Measurements from ENCODE around the gene ZNF512B.
"Not testable (repeated sequence)": the region's sequence is repeated elsewhere in the genome, so short reads cannot be mapped to it uniquely, and the experiment has no call there.

The ZNF512B gene

GRCh38 chr20:63962426-63963347 lies 7.0 kb downstream of the ZNF512B start:
- no peak for DNase-seq (ENCODE audit: low spot score)

DNA sequence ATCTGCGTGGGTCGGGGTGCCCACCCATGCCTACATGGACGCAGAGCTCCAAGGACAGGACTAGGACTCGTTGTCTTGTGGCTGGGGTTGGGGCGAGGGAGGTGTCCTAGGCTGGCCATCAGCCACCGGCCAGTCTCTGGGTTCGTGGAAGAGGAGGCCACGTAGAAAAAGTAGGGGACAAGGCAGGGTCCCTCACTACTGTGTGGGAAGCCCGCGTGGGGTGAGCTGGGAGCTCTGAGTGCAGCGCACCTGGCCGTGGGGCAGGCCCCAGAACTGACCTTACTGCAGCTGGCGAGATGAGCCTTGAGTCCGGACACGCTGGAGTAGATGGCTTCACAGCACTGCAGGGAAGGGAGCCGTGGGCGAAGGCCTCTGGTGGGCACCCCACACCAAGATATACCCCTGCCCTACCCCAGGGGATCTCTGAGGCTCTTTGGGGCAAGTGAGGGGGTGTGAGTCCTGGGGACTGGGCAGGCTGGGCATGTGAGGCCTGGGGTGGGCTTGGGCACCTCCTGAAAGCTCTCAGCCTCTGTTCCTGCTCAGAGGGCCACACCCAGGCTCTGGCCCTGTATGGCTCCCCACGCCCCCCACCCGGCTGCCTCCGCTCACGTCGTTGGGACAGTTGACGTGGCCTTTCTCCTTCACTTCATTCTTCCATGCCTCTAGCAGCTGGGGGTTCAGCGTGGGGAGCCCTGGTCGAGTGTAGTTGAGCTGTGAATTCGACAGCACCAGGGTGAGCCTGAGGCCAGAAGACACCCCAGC lies 7.9 kb downstream of the ZNF512B start:
- DNase-seq (ENCODE audit: low spot score), result no peak

- not testable (repeated sequence) for DNase-seq (ENCODE audit: low spot score)
These were observed 8.8 kb downstream of the ZNF512B start for GRCh38 chr20:63960654-63961621.

DNA sequence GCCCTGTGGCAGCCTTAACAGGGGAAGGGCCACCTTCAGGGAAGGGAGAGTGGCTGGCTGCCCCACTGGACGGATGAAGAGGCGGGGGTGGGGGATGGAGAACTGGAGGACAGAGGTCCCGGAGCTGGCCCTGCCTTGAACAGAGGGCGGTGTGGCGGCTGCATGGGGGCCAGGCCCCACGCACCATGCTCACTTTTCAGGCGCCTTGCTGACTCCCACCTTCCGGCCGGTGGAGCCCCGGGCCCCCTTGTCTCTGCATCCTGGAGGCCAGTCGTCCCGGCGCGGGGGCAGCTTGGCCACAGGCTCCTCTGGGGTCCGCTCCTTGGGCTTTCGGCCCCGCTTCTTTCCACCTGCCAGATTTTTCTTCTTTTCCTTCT lies 10.0 kb downstream of the ZNF512B start:
- DNase-seq (ENCODE audit: low spot score), result no peak

DNA sequence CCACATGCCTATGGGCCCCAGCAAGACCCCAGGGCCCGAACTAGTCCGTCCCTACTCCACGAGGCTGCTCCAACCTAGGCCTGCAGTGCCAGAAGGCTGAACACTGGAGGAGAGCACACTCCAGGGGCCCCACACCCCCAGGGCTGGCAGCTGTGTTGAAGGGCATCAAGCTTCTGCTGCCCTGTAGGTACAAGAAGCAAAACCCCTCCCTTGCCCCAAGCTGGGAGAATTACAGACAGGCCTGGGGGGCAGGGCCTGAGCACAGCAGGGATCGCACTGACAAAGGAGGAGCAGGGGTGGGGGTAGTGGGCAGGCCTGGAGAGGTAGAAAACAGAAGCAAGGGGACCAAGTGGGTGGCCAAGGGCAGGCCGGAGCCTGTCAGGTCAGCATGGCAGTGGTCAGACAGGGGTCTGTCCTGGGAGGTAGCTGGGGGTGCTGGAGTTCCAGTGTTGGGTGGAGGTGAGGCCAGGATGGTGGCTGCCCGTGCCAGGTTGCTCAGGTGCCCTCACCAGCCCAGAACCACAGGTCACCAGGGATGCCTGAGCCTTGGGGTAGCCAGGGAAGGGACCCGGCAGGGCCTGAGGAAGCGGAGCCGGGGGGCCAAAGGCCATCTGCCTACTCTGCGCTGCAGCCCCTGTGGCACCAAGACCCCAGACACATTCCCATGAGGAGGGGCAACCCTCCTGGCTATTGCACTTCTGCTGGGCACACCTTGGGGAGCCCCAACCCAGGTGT lies 10.6 kb downstream of the ZNF512B start:
- no peak for DNase-seq (ENCODE audit: low spot score)

DNA sequence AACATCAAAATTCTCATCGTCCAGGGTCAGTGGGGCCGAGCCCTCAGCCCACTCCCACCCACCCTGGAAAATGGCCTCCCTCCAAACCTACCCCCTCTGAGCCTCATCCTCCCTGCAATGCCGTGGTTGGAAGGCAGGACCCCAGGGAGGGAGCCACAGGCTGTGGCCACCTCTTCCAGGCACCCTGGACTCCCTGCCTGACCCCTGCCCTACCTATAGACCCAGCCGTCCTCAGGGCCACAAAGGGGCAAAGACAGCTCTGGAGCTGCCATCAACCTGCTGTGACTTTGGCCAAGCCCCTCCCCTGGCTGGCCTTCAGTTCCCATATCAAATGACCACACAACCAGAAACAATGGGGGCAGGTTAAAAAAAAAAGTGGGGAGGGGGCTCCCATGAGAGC lies 11.3 kb downstream of the ZNF512B start:
- DNase-seq (ENCODE audit: low spot score), result no peak

DNA sequence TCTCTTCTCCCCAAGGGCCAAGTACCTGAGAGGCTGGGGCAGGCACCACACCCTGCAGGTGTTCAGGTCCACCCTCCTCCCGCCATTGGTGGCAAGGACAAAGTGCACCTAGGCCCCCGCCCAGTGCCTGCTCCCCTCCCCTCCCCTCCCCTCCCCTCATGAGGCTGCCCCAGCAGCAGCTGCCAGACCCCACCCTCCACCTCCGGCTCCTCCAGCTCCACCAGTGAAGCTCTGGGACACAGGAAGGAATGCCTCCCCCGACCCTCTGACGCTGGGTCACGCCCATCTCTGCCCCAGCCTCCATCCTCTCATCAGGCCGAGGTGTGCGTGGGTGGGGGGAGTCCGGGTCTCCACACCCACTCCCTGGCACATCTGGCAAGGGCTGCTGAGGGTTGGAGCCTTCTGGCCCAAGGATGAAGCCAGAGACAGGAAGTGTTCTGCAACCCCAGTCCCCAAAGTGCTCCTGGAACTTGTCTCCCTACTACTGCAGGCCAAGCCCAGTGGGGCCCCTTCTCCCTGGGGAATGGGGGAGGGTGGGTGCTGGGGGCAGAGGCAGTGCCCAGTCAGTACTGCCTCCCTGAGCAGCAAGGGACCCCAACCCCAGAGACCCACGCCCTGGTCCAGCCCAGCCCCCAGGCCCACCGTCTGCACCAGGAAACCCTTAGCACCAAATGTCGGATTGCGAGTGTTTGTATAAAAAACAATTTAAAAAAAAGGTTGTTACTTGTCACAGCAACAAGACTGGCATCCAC lies 11.9 kb downstream of the ZNF512B start:
- DNase-seq (ENCODE audit: low spot score), result peak; percentile 56

- DNase-seq (ENCODE audit: low spot score), result peak; percentile 76
These were observed 12.6 kb downstream of the ZNF512B start for GRCh38 chr20:63957004-63957689.

DNA sequence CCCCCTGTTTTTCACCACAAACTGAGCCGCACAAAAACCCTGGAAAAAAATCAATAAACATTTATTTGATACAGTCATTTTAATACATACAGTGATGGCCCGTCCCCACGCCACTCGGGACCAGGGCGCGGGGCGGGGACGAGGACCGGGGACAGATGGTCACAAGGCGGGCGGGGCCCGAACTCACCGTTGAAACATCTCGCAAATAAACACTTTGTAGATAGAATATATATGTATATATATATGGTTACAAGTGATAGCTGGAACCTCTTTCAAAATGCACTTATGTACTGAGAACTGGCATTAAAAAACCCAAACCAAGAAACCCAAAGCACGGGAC lies 13.1 kb downstream of the ZNF512B start:
- DNase-seq (ENCODE audit: low spot score), result no peak

- peak; percentile 86 for DNase-seq (ENCODE audit: low spot score)
These were observed 13.7 kb downstream of the ZNF512B start, which contains the start of gene UCKL1 for GRCh38 chr20:63955827-63956663. Gene UCKL1, minus strand, starts transcription at chr20:63956416. Its CDS starts 44 bp downstream, at chr20:63956372.

DNA sequence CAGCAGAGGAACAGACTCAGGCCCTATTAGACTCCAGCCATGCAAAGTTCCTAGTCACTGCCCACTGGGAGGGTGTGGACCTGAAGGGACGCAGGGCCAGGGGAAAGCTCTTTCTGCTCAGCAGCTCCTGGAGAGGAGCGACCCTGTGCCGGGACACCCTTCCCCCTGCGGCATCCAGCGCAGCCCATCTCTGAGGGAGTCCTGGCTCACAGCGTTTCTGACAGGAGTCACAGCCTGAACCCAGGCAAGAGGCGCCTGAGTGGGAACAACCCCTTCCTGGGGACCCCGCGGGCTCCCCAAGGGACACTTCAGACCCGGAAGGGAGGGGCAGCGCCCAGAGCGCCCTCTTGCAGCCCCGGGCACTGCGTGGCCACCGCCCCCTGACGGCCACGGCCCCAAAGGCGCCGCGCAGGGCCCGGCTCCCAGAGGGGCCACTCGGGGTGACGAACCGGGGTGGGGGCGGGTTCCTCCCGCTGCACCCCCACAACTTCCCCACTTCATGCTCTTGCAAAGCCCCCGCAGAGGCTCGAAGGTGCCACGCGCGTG lies 14.4 kb downstream of the ZNF512B start:
- DNase-seq (ENCODE audit: low spot score), result no peak

DNA sequence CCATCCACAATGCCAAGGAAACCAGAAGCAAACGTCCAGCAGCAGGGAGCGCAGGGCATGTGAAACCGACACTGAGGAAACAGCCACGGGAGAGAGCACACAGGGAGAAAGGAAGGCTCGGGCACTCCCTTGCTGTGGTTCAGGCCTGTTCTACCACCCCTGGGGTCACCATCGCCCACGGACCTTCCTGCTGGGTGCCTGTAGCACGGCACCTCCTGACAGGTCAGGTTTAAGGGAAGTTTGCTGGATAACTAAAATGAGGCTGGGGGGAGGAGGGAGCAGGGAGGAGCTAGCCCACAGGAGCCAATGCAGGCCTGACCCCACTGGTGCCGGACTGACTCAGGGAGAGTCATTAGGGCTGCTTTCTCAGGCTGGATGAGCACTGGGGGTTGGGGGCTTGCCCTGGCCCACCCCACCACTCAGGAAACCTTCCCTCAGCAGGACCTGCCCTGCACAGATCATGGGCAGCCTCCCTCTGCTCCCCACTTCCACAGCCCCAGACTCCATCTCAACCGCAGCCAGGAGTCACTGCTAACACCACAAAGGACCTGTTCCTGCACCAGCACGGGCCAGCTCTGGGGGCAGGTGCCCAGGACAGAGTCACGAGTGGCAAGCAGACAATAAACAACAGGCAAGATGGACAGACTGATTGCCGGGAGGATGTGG lies 15.8 kb downstream of the ZNF512B start:
- no peak for DNase-seq (ENCODE audit: low spot score)

DNA sequence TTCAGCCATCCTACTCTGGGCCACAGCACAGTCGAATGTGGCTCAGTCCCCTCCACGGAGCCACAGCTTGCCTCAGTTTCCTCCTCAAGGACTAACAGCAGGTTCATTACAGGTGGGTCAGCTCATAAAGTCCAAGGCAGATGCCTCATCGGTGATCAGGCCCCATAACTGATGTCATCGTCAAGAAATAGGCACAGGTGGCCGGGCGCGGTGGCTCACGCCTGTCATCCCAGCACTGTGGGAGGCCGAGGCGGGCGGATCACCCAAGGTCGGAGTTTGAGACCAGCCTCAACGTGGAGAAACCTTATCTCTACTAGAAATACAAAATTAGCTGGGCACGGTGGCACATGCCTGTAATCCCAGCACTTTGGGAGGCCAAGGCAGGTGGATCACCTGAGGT lies 17.0 kb downstream of the ZNF512B start:
- DNase-seq (ENCODE audit: low spot score), result peak; percentile 44

DNA sequence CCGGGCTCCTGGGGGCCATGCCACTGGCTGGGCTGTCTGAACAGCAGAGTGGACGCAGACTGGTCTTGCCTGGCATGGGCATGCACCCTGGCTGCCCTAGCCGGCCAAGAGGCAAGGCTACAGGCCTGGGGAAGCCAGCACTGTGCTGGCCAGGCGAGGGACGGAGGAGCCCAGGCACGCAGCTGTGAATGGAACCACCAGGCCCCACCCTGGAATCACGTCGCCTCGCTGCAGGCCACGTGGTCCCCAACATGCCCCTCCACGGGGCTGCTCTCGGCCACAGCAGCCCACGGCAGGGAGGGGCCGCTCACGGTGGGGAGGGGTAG lies 17.6 kb downstream of the ZNF512B start:
- no peak for DNase-seq (ENCODE audit: low spot score)

GRCh38 chr20:63951398-63952209 lies 18.1 kb downstream of the ZNF512B start:
- DNase-seq (ENCODE audit: low spot score), result no peak

- DNase-seq (ENCODE audit: low spot score), result no peak
These were observed 18.9 kb downstream of the ZNF512B start for GRCh38 chr20:63950701-63951397.

Data from LoVo (cell line).